Germinal center (tissue), 1 donor: ENCODE data around the gene STK39.

Experiments used
- DNase-seq: peaks from one replicate; pipeline ENCODE4 v3.0.0; 2012; ENCODE audit warnings: mixed read lengths, low spot score

The STK39 gene

GRCh38 chr2:167990062-167990461, 257.3 kb downstream of the STK39 start:
- DNase-seq, result no peak

GRCh38 chr2:167988296-167988695, 259.1 kb downstream of the STK39 start:
- no peak for DNase-seq

- DNase-seq, result no peak
Observed at GRCh38 chr2:167987558-167987957, 259.8 kb downstream of the STK39 start.

- DNase-seq, result no peak
Observed at GRCh38 chr2:167987026-167987425, 260.4 kb downstream of the STK39 start.

GRCh38 chr2:167986223-167986622, 261.2 kb downstream of the STK39 start:
- DNase-seq, result no peak

- no peak for DNase-seq
Observed at GRCh38 chr2:167981945-167982344, 265.4 kb downstream of the STK39 start.

GRCh38 chr2:167980439-167980838, 267.0 kb downstream of the STK39 start:
- no peak for DNase-seq

GRCh38 chr2:167972746-167973145, 274.6 kb downstream of the STK39 start:
- no peak for DNase-seq

GRCh38 chr2:167972020-167972419, 275.4 kb downstream of the STK39 start:
- no peak for DNase-seq

- no peak for DNase-seq
Observed at GRCh38 chr2:167966937-167967913, 280.2 kb downstream of the STK39 start.

- DNase-seq, result no peak
Observed at GRCh38 chr2:167965907-167966761, 281.3 kb downstream of the STK39 start.

- no peak for DNase-seq
Observed at GRCh38 chr2:167964650-167965413, 282.6 kb downstream of the STK39 start.

- DNase-seq, result no peak
Observed at GRCh38 chr2:167963899-167964649, 283.3 kb downstream of the STK39 start.

GRCh38 chr2:167962436-167963226, 284.8 kb downstream of the STK39 start:
- DNase-seq, result no peak

- DNase-seq, result no peak
Observed at GRCh38 chr2:167961536-167962048, 285.8 kb downstream of the STK39 start.

GRCh38 chr2:167960089-167960747, 287.2 kb downstream of the STK39 start:
- no peak for DNase-seq

GRCh38 chr2:167957662-167958061, 289.7 kb downstream of the STK39 start:
- no peak for DNase-seq

- no peak for DNase-seq
Observed at GRCh38 chr2:167955264-167955906, 292.0 kb downstream of the STK39 start.

GRCh38 chr2:167954495-167954894, 292.9 kb downstream of the STK39 start:
- DNase-seq, result no peak
